Activated gamma-delta T cell (primary cell): ENCODE data around the gene CCNF.

Experiments
- DNase-seq: peaks from one replicate; lab custom pipeline; 2025; lab: John Stamatoyannopoulos, UW

The CCNF gene

DNA sequence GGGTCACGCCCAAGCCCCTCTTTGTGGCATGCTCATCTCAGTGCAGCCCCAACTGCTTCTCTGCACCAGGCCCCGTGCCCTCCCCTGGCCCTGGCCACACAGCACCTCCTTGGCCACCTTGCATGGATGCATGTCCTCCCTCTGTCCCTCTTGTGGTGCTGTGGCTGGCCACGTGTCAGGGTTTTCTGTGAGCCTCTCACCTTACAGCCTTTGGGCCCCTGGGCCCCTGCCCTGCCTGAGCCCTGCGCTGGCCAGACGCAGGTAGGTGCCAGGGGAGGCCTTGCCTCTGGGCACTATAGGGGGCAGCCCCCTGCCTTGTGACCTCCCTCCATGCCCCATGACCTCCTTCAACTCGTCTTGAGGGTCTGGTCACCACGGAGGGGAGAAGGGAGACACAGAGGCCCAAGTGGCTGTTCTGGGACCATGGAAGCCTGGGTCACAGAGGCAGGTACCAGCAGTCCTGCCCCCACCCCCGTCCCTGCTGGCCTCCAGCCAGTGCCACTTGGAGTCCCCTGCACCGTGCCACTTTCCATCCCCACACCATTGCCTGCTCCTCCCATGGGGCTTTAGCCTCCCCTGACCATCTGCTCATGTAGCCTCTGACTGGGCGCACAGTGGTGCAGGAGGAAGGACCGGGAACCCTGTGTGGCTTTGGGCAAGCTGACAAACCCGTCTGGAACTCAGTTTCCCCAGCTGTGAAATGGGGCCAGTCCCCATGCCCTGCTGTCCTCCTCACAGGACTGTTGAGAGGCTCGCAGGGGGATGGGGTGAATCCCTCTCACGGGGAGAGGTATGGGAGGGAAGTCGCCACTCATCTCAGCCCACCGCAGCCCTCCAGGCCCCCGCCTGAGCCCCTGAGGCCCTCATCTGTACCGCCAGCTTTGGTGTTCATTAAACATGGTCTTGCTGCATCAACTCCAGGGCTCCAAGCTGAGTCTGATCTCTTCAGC is 73.0 kb downstream of the CCNF start:
- no peak for DNase-seq

DNA sequence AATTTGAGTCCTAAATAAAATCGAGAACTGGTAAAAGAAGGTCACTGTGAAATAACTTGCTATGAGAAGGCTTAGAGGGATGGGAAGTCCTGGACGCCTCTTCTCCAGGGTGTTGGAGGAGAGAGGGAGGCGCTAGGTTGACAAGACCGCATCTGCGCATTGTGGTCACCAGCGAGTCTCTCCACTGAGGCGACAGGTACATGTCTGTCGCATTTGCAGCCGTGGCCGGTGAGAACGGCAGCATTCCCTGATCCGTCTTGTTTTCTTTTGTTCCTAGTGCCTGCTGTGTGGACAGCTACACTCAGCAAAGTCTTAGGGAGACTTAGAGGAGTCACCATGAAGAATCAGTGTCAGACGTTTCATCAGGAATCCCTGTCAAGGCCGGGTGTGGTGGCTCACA is 76.4 kb downstream of the CCNF start:
- DNase-seq, result no peak

DNA sequence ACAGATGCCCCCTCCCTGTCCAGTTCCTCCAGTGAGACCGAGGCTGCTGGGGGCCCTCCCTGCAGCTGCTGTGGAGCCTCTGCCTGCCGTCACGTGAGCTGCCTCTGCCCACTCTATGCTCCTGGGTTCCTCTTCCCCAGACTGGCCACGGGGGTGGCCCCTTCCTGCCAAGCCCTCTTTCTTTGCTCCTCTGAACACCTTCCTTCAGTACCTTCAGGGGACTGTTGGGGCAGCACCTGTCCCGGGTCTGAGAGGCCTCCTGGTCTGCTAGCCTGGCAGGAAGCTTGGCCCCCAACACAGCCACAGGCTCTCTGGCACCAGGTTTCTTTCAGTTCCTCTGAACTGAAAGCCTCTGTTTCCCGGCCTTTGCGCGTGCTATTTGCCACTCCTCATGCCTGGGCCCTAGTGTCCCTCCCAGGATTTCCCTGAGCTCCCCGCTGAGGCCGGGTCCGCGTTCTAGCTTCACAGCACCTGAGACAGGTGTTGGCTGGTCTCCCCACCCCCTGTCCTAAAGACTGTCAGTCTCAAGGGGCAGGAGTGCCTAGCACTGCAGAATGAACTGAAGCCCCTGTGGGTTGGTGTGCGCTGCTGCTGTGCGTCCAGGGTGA is 77.9 kb downstream of the CCNF start:
- DNase-seq, result no peak

DNA sequence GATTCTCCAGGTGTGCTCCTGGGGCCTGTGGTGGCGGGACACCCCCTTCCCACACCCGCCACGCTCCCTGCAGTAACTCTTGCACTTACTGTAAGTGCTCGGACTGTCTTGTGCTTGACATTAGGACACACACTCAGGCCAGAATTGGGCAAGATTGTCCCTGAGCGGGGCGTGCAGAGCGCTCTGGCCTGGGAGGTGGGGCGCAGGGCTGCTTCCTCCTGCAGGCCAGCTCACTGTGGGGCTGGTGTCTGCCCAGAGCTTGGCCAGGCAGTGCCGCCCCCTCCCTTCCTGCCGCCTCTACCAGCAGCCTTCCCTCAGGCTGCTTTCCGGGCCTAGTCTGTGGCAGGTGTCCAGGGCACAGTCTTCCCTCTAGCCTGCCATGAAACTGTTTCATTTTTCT is 78.4 kb downstream of the CCNF start:
- DNase-seq, result no peak
